Measurements from ENCODE around the gene RIMBP3C.

GRCh38 chr22:21582801-21583740 is 31.8 kb upstream of the RIMBP3C start:
- TF ChIP-seq CTCF (IDR thresholded peaks at IDR 0.05) (no peak), EP300 (IDR thresholded peaks at IDR 0.05) (no peak)
